IMR-90 (cell line): ENCODE results near the gene HMGCS2. TPM values are rescaled to one million over a fixed set of nuclear protein-coding genes. Genes with fewer than 3 reads are reported as not detected.

Source experiments
- ATAC-seq: fragments of 200-7000 bp; cut with Tn5 transposase; 2 replicates; pipeline ENCODE4 v1.9.1; 2020; ENCODE audit warnings: low read depth, mild to moderate bottlenecking, moderate library complexity
- BruUV-seq: library from RNA; stranded (reverse); fragments of 400-500 nt; replicated peaks from 2 replicates; lab custom pipeline; 2021; lab: Mats Ljungman, UMichigan
- CTCF ChIA-PET: fragments of 300-600 bp; formaldehyde crosslinking; extraction: SDS; loops from one replicate; lab custom pipeline; 2021; ENCODE audit warnings: antibody characterized with exemption; lab: Yijun Ruan, JAX
- POLR2A ChIA-PET: fragments of 300-600 bp; sonication (Branson Sonifier 250); formaldehyde crosslinking; loops from one replicate; lab custom pipeline; 2022; ENCODE audit warnings: antibody characterized with exemption; ENCODE audit not compliant: unreplicated experiment; lab: Charles Lee
- DNase-seq: peaks from one replicate; pipeline ENCODE4 v3.0.0; 2013
- H2AFZ ChIP-seq: replicated peaks from 2 replicates; pipeline ENCODE3; 2013; ENCODE audit warnings: low read length, mild to moderate bottlenecking; ENCODE audit not compliant: poor library complexity
- H2AK5ac ChIP-seq: 2 replicates; pipeline ENCODE4 v1.6.1; 2013; ENCODE audit warnings: low read depth, low read length, inconsistent platforms
- H2AK9ac ChIP-seq: replicated peaks from 2 replicates; pipeline ENCODE3; 2013; ENCODE audit warnings: mild to moderate bottlenecking, low read depth, low read length, moderate library complexity; ENCODE audit not compliant: poor library complexity
- H2BK120ac ChIP-seq: 2 replicates; pipeline ENCODE4 v1.6.1; 2013; ENCODE audit warnings: low read depth, low read length, inconsistent platforms
- H2BK15ac ChIP-seq: 3 replicates; pipeline ENCODE4 v1.6.1; 2013; ENCODE audit warnings: low read depth, low read length, inconsistent platforms
- H2BK20ac ChIP-seq: 2 replicates; pipeline ENCODE4 v1.6.1; 2013; ENCODE audit warnings: low read depth, mild to moderate bottlenecking, inconsistent platforms, low read length, moderate library complexity
- H2BK5ac ChIP-seq: 2 replicates; pipeline ENCODE4 v1.6.1; 2013; ENCODE audit warnings: mild to moderate bottlenecking, low read depth, low read length, inconsistent platforms; ENCODE audit not compliant: poor library complexity, severe bottlenecking
- H3K14ac ChIP-seq: replicated peaks from 2 replicates; pipeline ENCODE4 v1.6.1; 2013; ENCODE audit warnings: low read depth, low read length, inconsistent platforms
- H3K18ac ChIP-seq: 2 replicates; pipeline ENCODE4 v1.6.1; 2013; ENCODE audit warnings: low read depth, low read length, control low read depth
- H3K23ac ChIP-seq: 2 replicates; pipeline ENCODE4 v1.6.1; 2013; ENCODE audit warnings: low read depth, low read length, inconsistent platforms
- H3K27ac ChIP-seq: 2 replicates; pipeline ENCODE4 v1.5.1; 2013; ENCODE audit warnings: mild to moderate bottlenecking, control low read depth, low read length; ENCODE audit not compliant: insufficient read depth
- H3K27me3 ChIP-seq: 2 replicates; pipeline ENCODE4 v1.6.1; 2013; ENCODE audit warnings: low read length; ENCODE audit not compliant: control insufficient read depth, insufficient read depth
- H3K36me3 ChIP-seq: 2 replicates; pipeline ENCODE4 v1.6.1; 2013; ENCODE audit warnings: low read length, mixed read lengths; ENCODE audit not compliant: control insufficient read depth, insufficient read depth
- H3K4ac ChIP-seq: 2 replicates; pipeline ENCODE4 v1.6.1; 2013; ENCODE audit warnings: low read depth, low read length, inconsistent platforms
- H3K4me1 ChIP-seq: 2 replicates; pipeline ENCODE4 v1.6.1; 2013; ENCODE audit warnings: low read length, mixed read lengths; ENCODE audit not compliant: control insufficient read depth, insufficient read depth
- H3K4me2 ChIP-seq: 2 replicates; pipeline ENCODE4 v1.6.1; 2013; ENCODE audit warnings: low read depth, mild to moderate bottlenecking, control low read depth, low read length, moderate library complexity
- H3K4me3 ChIP-seq: 2 replicates; pipeline ENCODE4 v1.5.1; 2013; ENCODE audit warnings: low read depth, mild to moderate bottlenecking, control low read depth, low read length, moderate library complexity; ENCODE audit not compliant: insufficient read depth
- H3K56ac ChIP-seq: 2 replicates; pipeline ENCODE4 v1.6.1; 2013; ENCODE audit warnings: low read length, inconsistent platforms; ENCODE audit not compliant: insufficient read depth; ENCODE audit errors: extremely low read depth
- H3K79me1 ChIP-seq, 2 experiments: 2 replicates each; pipeline ENCODE4 v1.6.1; 2013; ENCODE audit warnings: low read length in 2 of 2, inconsistent platforms in 1 of 2, low read depth in 1 of 2
- H3K9ac ChIP-seq: 2 replicates; pipeline ENCODE4 v1.6.1; 2013; ENCODE audit warnings: low read depth, low read length, control low read depth
- H3K9me1 ChIP-seq: 2 replicates; pipeline ENCODE4 v1.6.1; 2013; ENCODE audit warnings: low read length, inconsistent platforms; ENCODE audit not compliant: insufficient read depth
- H3K9me3 ChIP-seq: 2 replicates; pipeline ENCODE4 v1.6.1; 2013; ENCODE audit warnings: low read length; ENCODE audit not compliant: control insufficient read depth, insufficient read depth
- H4K20me1 ChIP-seq: 2 replicates; pipeline ENCODE4 v1.6.1; 2013; ENCODE audit warnings: low read length, inconsistent platforms; ENCODE audit not compliant: insufficient read depth
- H4K5ac ChIP-seq: 2 replicates; pipeline ENCODE4 v1.6.1; 2013; ENCODE audit warnings: mild to moderate bottlenecking, low read depth, low read length, control low read depth
- H4K8ac ChIP-seq, 2 experiments: 2 replicates each; pipeline ENCODE4 v1.6.1; 2013; ENCODE audit warnings: low read depth in 2 of 2, low read length in 2 of 2, control low read depth in 1 of 2, inconsistent platforms in 1 of 2
- H4K91ac ChIP-seq: 2 replicates; pipeline ENCODE4 v1.6.1; 2013; ENCODE audit warnings: low read depth, low read length, inconsistent platforms; ENCODE audit not compliant: insufficient read depth
- CEBPB ChIP-seq: IDR thresholded peaks from 2 replicates; pipeline ENCODE4 v1.6.1; 2012; ENCODE audit warnings: low read depth, low read length, improper control_type of control experiment
- CHD1 ChIP-seq: IDR thresholded peaks from 2 replicates; pipeline ENCODE4 v1.6.1; 2012; ENCODE audit warnings: low read depth, low read length, improper control_type of control experiment
- CTCF ChIP-seq: conservative IDR thresholded peaks from 2 replicates; pipeline ENCODE4 v1.5.1; 2012; ENCODE audit warnings: mild to moderate bottlenecking, low read depth, low read length, improper control_type of control experiment
- FOS ChIP-seq: fragments of 150-350 bp; IDR thresholded peaks from 2 replicates; pipeline ENCODE4 v1.6.1; 2016; ENCODE audit warnings: low read depth, low read length
- MAZ ChIP-seq: IDR thresholded peaks from 2 replicates; pipeline ENCODE4 v1.6.1; 2012; ENCODE audit warnings: low read depth, mild to moderate bottlenecking, low read length, improper control_type of control experiment, moderate library complexity, borderline replicate concordance
- MXI1 ChIP-seq: IDR thresholded peaks from 2 replicates; pipeline ENCODE4 v1.6.1; 2012; ENCODE audit warnings: low read depth, mild to moderate bottlenecking, low read length, moderate library complexity, borderline replicate concordance
- NFE2L2 ChIP-seq: fragments of 150-350 bp; IDR thresholded peaks from 2 replicates; pipeline ENCODE4 v1.6.1; 2016; ENCODE audit warnings: low read depth, mild to moderate bottlenecking, low read length
- RFX5 ChIP-seq: IDR thresholded peaks from 2 replicates; pipeline ENCODE4 v1.8.0; 2012; ENCODE audit warnings: low read depth, mild to moderate bottlenecking, low read length, moderate library complexity
- WGBS, 2 experiments: methylation state at CpG; one replicate each; pipeline versions ENCODE4 v1.1.5 to v1.1.7; 2013; ENCODE audit warnings: missing lambda C conversion rate in 2 of 2; ENCODE audit not compliant: insufficient read length in 1 of 2; ENCODE audit errors: extremely low coverage in 2 of 2; 5-methylcytosine and 5-hydroxymethylcytosine counted together
- dilution Hi-C: fragments of 300-500 bp; cut with HindIII; formaldehyde crosslinking; loops from one replicate; pipeline ENCODE4 v1.14.3; 2018; ENCODE audit warnings: low sequenced_read_pairs; ENCODE audit not compliant: unreplicated experiment
- in situ Hi-C: fragments of 300-500 bp; cut with MboI; formaldehyde crosslinking; loops from 3 replicates; pipeline ENCODE4 v1.14.3; 2019; ENCODE audit warnings: low sequenced_read_pairs, inconsistent platforms, mixed read lengths
- intact Hi-C: fragments of 100-400 bp; cut with micrococcal nuclease; formaldehyde crosslinking; loops from 2 replicates; pipeline ENCODE4 v1.10.0; 2022
- polyA plus RNA-seq, 3 experiments: library from polyadenylated mRNA; depleted of rRNA; stranded (reverse); fragments of >200 nt; gene quantifications; 2 replicates each; pipeline ENCODE4 v1.2.3, GENCODE V29; 2012; ENCODE audit warnings: low replicate concordance in 1 of 3
- total RNA-seq: library from RNA; depleted of rRNA; stranded (reverse); fragments of >200 nt; gene quantifications from 2 replicates; pipeline ENCODE4 v1.2.3, GENCODE V29; 2012
- TF ChIP-seq, protein P1 (sequence below): fragments of 150-350 bp; IDR thresholded peaks from 2 replicates; pipeline ENCODE4 v1.6.1; 2017; ENCODE audit warnings: mild to moderate bottlenecking, antibody characterized with exemption, low read length, low read depth

HMGCS2 gene
- total and polyA plus RNA-seq, 2 of the 4 experiments (the other 2 are of a cell fraction) = not detected

- Histone ChIP-seq H3K9ac (no peak overlapping the region), H2AK5ac (no peak overlapping the region), H3K9me1 (no peaks in the 10 kb centered on the region), H2BK120ac (no peak overlapping the region), H4K20me1 (no peaks in the 10 kb centered on the region), H3K18ac (no peak overlapping the region), H2AK9ac (no peak overlapping the region), H2AFZ (no peak overlapping the region), H3K27ac (no peak overlapping the region), H4K8ac (no peak overlapping the region), H3K4me1 (no peaks in the 10 kb centered on the region), H2BK20ac (no peak overlapping the region), H4K5ac (no peak overlapping the region), H4K91ac (no peak overlapping the region), H3K4ac (no peak overlapping the region), H3K36me3 (no peaks in the 10 kb centered on the region), H3K4me2 (no peak overlapping the region), H2BK5ac (no peak overlapping the region), H3K9me3 (peaks cover 7% of the 10 kb centered on the region), H2BK15ac (no peak overlapping the region), H3K79me1 (no peaks in the 10 kb centered on the region), H3K56ac (no peak overlapping the region), H3K4me3 (no peak overlapping the region), H3K27me3 (peaks cover 11% of the 10 kb centered on the region), H3K14ac (no peak overlapping the region), H3K23ac (no peak overlapping the region)
- in situ Hi-C loops = no loop called here
- intact Hi-C loops = no loop called here
- TF ChIP-seq CHD1 (no peak), CTCF (no peak), MAZ (no peak), CEBPB (no peak), RFX5 (no peak), MXI1 (no peak), FOS (no peak), NFE2L2 (no peak)
- TF ChIP-seq, protein P1, sequence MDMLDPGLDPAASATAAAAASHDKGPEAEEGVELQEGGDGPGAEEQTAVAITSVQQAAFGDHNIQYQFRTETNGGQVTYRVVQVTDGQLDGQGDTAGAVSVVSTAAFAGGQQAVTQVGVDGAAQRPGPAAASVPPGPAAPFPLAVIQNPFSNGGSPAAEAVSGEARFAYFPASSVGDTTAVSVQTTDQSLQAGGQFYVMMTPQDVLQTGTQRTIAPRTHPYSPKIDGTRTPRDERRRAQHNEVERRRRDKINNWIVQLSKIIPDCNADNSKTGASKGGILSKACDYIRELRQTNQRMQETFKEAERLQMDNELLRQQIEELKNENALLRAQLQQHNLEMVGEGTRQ = no peak
- no peak for ATAC-seq
- no TSS peak for BruUV-seq
- dilution Hi-C loops = no loop called here
- no peak for DNase-seq
- no CpG with 5 or more reads among the region's 6 CpGs for WGBS, 2 experiments
- ChIA-PET CTCF (no interaction called here), POLR2A (no interaction called here)
These were observed 64.8 kb downstream of the HMGCS2 start for GRCh38 chr1:119703666-119704450.
